Measurements from ENCODE around the gene CTDSP1.

- TF ChIP-seq EP300 (IDR thresholded peaks at IDR 0.05) (no peak), POLR2A (IDR thresholded peaks at IDR 0.05) (no peak)
Measured at GRCh38 chr2:218391202-218391601, 8.5 kb upstream of the CTDSP1 start.

Measured in tibial nerve (tissue), 3 donors.